Keratinocyte (primary cell): ENCODE measurements around the gene JAK1.

ENCODE experiments used
- EZH2 ChIP-seq: IDR thresholded peaks from one replicate; pipeline ENCODE4 v1.6.1; 2012; ENCODE audit warnings: inconsistent platforms, mild to moderate bottlenecking, low read length, moderate library complexity
- TF ChIP-seq, protein P1 (sequence below), 3 experiments: IDR thresholded peaks in 1 of 3; conservative IDR thresholded peaks in 1 of 3; optimal IDR thresholded peaks in 1 of 3; 2 replicates in 2 of 3; 3 replicates in 1 of 3; pipeline versions ENCODE3 to v1.5.1; 2011; ENCODE audit warnings: low read length in 3 of 3, mild to moderate bottlenecking in 3 of 3, moderate library complexity in 2 of 3, control low read depth in 1 of 3, inconsistent platforms in 1 of 3; ENCODE audit not compliant: insufficient read depth in 2 of 3; ENCODE audit errors: extremely low read depth in 1 of 3

DNA sequence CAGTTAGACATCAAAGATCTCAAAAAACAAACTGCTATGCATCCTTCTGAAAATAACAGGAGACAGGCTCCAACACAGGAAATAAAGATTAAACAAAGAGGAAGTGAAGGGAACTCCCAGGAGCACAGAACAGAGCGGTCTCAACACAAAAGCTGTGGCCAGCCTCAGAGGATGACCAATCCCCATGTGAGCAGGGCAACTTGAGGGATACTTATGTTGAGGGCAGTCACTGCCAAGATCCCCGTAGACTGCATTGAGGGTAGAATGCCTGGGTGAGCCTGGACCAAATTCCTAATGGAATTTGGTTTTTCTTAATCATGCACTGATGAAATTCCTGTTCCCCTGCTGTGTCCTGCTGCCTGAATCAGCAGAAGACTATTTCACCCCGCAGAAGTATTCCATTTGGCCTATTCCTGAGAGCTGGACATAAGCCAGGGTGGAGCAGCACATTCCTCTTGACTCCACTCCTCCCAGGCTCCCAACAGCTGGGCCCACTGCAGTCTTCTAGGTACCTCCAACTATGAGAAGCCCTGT is 49.0 kb downstream of the JAK1 start:
- TF ChIP-seq, protein P1, sequence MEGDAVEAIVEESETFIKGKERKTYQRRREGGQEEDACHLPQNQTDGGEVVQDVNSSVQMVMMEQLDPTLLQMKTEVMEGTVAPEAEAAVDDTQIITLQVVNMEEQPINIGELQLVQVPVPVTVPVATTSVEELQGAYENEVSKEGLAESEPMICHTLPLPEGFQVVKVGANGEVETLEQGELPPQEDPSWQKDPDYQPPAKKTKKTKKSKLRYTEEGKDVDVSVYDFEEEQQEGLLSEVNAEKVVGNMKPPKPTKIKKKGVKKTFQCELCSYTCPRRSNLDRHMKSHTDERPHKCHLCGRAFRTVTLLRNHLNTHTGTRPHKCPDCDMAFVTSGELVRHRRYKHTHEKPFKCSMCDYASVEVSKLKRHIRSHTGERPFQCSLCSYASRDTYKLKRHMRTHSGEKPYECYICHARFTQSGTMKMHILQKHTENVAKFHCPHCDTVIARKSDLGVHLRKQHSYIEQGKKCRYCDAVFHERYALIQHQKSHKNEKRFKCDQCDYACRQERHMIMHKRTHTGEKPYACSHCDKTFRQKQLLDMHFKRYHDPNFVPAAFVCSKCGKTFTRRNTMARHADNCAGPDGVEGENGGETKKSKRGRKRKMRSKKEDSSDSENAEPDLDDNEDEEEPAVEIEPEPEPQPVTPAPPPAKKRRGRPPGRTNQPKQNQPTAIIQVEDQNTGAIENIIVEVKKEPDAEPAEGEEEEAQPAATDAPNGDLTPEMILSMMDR (optimal IDR thresholded peaks at IDR 0.05 in 1 of 3, IDR thresholded peaks at IDR 0.05 in 1 of 3, conservative IDR thresholded peaks at IDR 0.05 in 1 of 3; ENCODE audit: extremely low read depth in 1 of 3, insufficient read depth in 2 of 3, low read length in 3 of 3), result no peak
- TF ChIP-seq EZH2, result no peak
